ENCODE data around the gene RPL13. TPM values are rescaled to one million over a fixed set of nuclear protein-coding genes. Genes with fewer than 3 reads are reported as not detected.

The RPL13 gene
- total RNA-seq, 1 donor from 2014 or later, result 1,914 TPM

- H3K27me3 Mint-ChIP-seq (ENCODE audit: insufficient read depth, low read depth), result peaks cover 24% of the 10 kb centered on the region
- H3K27ac ChIP-seq, result no peak overlapping the region
- no peak overlapping the region for H2AFZ ChIP-seq (replicated peaks)
These were observed 11.2 kb downstream of the RPL13 start for GRCh38 chr16:89571636-89572035.

GRCh38 chr16:89572073-89572484 lies 11.6 kb downstream of the RPL13 start:
- Histone ChIP-seq H3K27me3 (peaks cover 38% of the 10 kb centered on the region), H2AFZ (replicated peaks) (no peak overlapping the region), H3K4me1 (peaks cover 4% of the 10 kb centered on the region), H3K36me3 (no peaks in the 10 kb centered on the region), H3K9me3 (ENCODE audit: low read depth) (no peaks in the 10 kb centered on the region), H3K27ac (no peak overlapping the region), H3K4me3 (no peak overlapping the region), H4K20me1 (ENCODE audit: low read depth) (no peaks in the 10 kb centered on the region), H3F3A (ENCODE audit: low read depth) (peaks cover 8% of the 10 kb centered on the region), H3K79me2 (ENCODE audit: low read depth) (no peaks in the 10 kb centered on the region), H3K4me2 (no peak overlapping the region), H3K9ac (no peak overlapping the region)
- DNase-seq (ENCODE audit: low spot score), result no peak
- Mint-ChIP-seq H3K4me1 (peaks cover 7% of the 10 kb centered on the region), H3K4me3 (no peak overlapping the region), H3K27ac (peak overlapping the region; percentile 92), H3K9me3 (no peaks in the 10 kb centered on the region), H3K36me3 (no peaks in the 10 kb centered on the region), H3K27me3 (ENCODE audit: insufficient read depth, low read depth) (peaks cover 25% of the 10 kb centered on the region)
- no peak for TF ChIP-seq EZH2 (IDR thresholded peaks at IDR 0.05)
- TF ChIP-seq, protein P1, sequence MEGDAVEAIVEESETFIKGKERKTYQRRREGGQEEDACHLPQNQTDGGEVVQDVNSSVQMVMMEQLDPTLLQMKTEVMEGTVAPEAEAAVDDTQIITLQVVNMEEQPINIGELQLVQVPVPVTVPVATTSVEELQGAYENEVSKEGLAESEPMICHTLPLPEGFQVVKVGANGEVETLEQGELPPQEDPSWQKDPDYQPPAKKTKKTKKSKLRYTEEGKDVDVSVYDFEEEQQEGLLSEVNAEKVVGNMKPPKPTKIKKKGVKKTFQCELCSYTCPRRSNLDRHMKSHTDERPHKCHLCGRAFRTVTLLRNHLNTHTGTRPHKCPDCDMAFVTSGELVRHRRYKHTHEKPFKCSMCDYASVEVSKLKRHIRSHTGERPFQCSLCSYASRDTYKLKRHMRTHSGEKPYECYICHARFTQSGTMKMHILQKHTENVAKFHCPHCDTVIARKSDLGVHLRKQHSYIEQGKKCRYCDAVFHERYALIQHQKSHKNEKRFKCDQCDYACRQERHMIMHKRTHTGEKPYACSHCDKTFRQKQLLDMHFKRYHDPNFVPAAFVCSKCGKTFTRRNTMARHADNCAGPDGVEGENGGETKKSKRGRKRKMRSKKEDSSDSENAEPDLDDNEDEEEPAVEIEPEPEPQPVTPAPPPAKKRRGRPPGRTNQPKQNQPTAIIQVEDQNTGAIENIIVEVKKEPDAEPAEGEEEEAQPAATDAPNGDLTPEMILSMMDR (IDR thresholded peaks at IDR 0.05), result no peak
- TF ChIP-seq EZH2phosphoT487 (IDR thresholded peaks at IDR 0.05), result no peak

More at GRCh38 chr16:89571636-89572035, 11.2 kb downstream of the RPL13 start:
- H3K4me2 ChIP-seq, result no peak overlapping the region
- peaks cover 2% of the 10 kb centered on the region for H4K20me1 ChIP-seq (ENCODE audit: low read depth)
- Mint-ChIP-seq H3K36me3 (no peaks in the 10 kb centered on the region), H3K4me1 (peaks cover 7% of the 10 kb centered on the region), H3K4me3 (no peak overlapping the region), H3K27ac (no peak overlapping the region), H3K9me3 (no peaks in the 10 kb centered on the region)
- peaks cover 4% of the 10 kb centered on the region for H3K4me1 ChIP-seq
- no peak overlapping the region for H3K9ac ChIP-seq
- no peak for DNase-seq (ENCODE audit: low spot score)
- H3K27me3 ChIP-seq, result peaks cover 33% of the 10 kb centered on the region
- H3K79me2 ChIP-seq (ENCODE audit: low read depth), result no peaks in the 10 kb centered on the region
- peaks cover 11% of the 10 kb centered on the region for H3F3A ChIP-seq (ENCODE audit: low read depth)
- H3K4me3 ChIP-seq, result no peak overlapping the region
- H3K9me3 ChIP-seq (ENCODE audit: low read depth), result no peaks in the 10 kb centered on the region
- TF ChIP-seq EZH2 (IDR thresholded peaks at IDR 0.05), result no peak
- TF ChIP-seq EZH2phosphoT487 (IDR thresholded peaks at IDR 0.05), result no peak
- TF ChIP-seq, protein P1 (IDR thresholded peaks at IDR 0.05), result no peak
- no peaks in the 10 kb centered on the region for H3K36me3 ChIP-seq

- Histone ChIP-seq H3K36me3 (no peaks in the 10 kb centered on the region), H3K4me1 (peaks cover 4% of the 10 kb centered on the region), H3F3A (ENCODE audit: low read depth) (peaks cover 14% of the 10 kb centered on the region), H3K4me2 (no peak overlapping the region), H3K79me2 (ENCODE audit: low read depth) (no peaks in the 10 kb centered on the region), H3K4me3 (no peak overlapping the region), H4K20me1 (ENCODE audit: low read depth) (no peaks in the 10 kb centered on the region), H2AFZ (replicated peaks) (no peak overlapping the region), H3K27me3 (peaks cover 43% of the 10 kb centered on the region), H3K27ac (no peak overlapping the region), H3K9me3 (ENCODE audit: low read depth) (no peaks in the 10 kb centered on the region), H3K9ac (no peak overlapping the region)
- H3K27ac Mint-ChIP-seq, result no peak overlapping the region
- TF ChIP-seq, protein P1 (IDR thresholded peaks at IDR 0.05), result no peak
- TF ChIP-seq EZH2phosphoT487 (IDR thresholded peaks at IDR 0.05), result no peak
- no peak for TF ChIP-seq EZH2 (IDR thresholded peaks at IDR 0.05)
- H3K27me3 Mint-ChIP-seq (ENCODE audit: insufficient read depth, low read depth), result peaks cover 30% of the 10 kb centered on the region
- H3K4me1 Mint-ChIP-seq, result peaks cover 7% of the 10 kb centered on the region
- H3K36me3 Mint-ChIP-seq, result no peaks in the 10 kb centered on the region
- H3K4me3 Mint-ChIP-seq, result no peak overlapping the region
- peaks cover 3% of the 10 kb centered on the region for H3K9me3 Mint-ChIP-seq
- DNase-seq (ENCODE audit: low spot score), result no peak
These were observed 12.2 kb downstream of the RPL13 start for GRCh38 chr16:89572485-89573205.

Data from neural progenitor cell (in vitro differentiated cells).